Activated CD4-positive, alpha-beta T cell treated with anti-CD3 and anti-CD28 coated beads, Interleukin-2, amount 50 U/mL, for 48 hours (primary cell): ENCODE measurements around the gene SPATC1L.
"Not testable (repeated sequence)": the region's sequence is repeated elsewhere in the genome, so short reads cannot be mapped to it uniquely, and the experiment has no call there.

Source experiments
- DNase-seq, 2 experiments: peaks; one replicate each; pipeline ENCODE4 v3.0.0-alpha.2; 2020

Gene SPATC1L

GRCh38 chr21:46181953-46182547 is 2.2 kb downstream of the SPATC1L start:
- DNase-seq, result no peak

- DNase-seq, result no peak
These were observed 2.8 kb downstream of the SPATC1L start for GRCh38 chr21:46181436-46181835.

GRCh38 chr21:46180778-46181391 is 3.4 kb downstream of the SPATC1L start:
- DNase-seq, result no peak

- DNase-seq, result no peak
These were observed 4.1 kb downstream of the SPATC1L start for GRCh38 chr21:46180079-46180722.

GRCh38 chr21:46179708-46180078 is 4.6 kb downstream of the SPATC1L start:
- no peak for DNase-seq

- DNase-seq, result no peak
These were observed 5.3 kb downstream of the SPATC1L start for GRCh38 chr21:46178961-46179360.

GRCh38 chr21:46176443-46177129 is 7.7 kb downstream of the SPATC1L start:
- not testable (repeated sequence) for DNase-seq

GRCh38 chr21:46173573-46173972 is 10.7 kb downstream of the SPATC1L start:
- DNase-seq, result no peak

GRCh38 chr21:46172863-46173528 is 11.3 kb downstream of the SPATC1L start:
- no peak for DNase-seq

- no peak for DNase-seq
These were observed 12.0 kb downstream of the SPATC1L start for GRCh38 chr21:46171996-46172862.

- no peak for DNase-seq
These were observed 12.7 kb downstream of the SPATC1L start for GRCh38 chr21:46171585-46171984.

- not testable (repeated sequence) for DNase-seq
These were observed 13.6 kb downstream of the SPATC1L start for GRCh38 chr21:46170436-46171193.

GRCh38 chr21:46168659-46169386 is 15.4 kb downstream of the SPATC1L start:
- DNase-seq, result no peak

- no peak for DNase-seq
These were observed 16.0 kb downstream of the SPATC1L start for GRCh38 chr21:46168238-46168637.

- DNase-seq, result no peak
These were observed 19.2 kb downstream of the SPATC1L start for GRCh38 chr21:46165098-46165497.

GRCh38 chr21:46163380-46163779 is 20.9 kb downstream of the SPATC1L start:
- DNase-seq, result no peak

- DNase-seq, result no peak
These were observed 22.3 kb downstream of the SPATC1L start for GRCh38 chr21:46161633-46162592.

GRCh38 chr21:46160907-46161632 is 23.2 kb downstream of the SPATC1L start:
- peak in 1 of 2 experiments; percentile 12 for DNase-seq

- no peak for DNase-seq
These were observed 23.7 kb downstream of the SPATC1L start for GRCh38 chr21:46160657-46160906.
